PC-3 (cell line): Measurements from ENCODE around the gene KDM2B. TPM values are rescaled to one million over a fixed set of nuclear protein-coding genes. Genes with fewer than 3 reads are reported as not detected.

Experiments
- ATAC-seq: fragments of 200-7000 bp; cut with Tn5 transposase; 2 replicates; pipeline ENCODE4 v1.9.1; 2020; ENCODE audit warnings: mild to moderate bottlenecking, moderate library complexity
- BruUV-seq: library from RNA; stranded (reverse); fragments of 400-500 nt; replicated peaks from 2 replicates; lab custom pipeline; 2021; lab: Mats Ljungman, UMichigan
- CTCF ChIA-PET: fragments of 300-600 bp; sonication (Branson Sonifier 250); formaldehyde crosslinking; loops from one replicate; lab custom pipeline; 2022; ENCODE audit warnings: antibody characterized with exemption; lab: Charles Lee
- POLR2A ChIA-PET: fragments of 300-600 bp; sonication (Branson Sonifier 250); formaldehyde crosslinking; loops from one replicate; lab custom pipeline; 2022; ENCODE audit warnings: antibody characterized with exemption; ENCODE audit not compliant: unreplicated experiment; lab: Charles Lee
- DNase-seq: peaks from one replicate; pipeline ENCODE4 v3.0.0-alpha.2; 2015
- H2AFZ ChIP-seq: fragments of 300-600 bp; sonication (generic); 2 replicates; pipeline ENCODE4 v1.6.0; 2016; ENCODE audit warnings: antibody characterized with exemption, low read length
- H3F3A ChIP-seq: fragments of 300-600 bp; sonication (generic); one replicate; pipeline ENCODE4 v1.6.0; 2017; ENCODE audit warnings: antibody characterized with exemption, low read length, control low read depth, mild to moderate bottlenecking; ENCODE audit not compliant: unreplicated experiment
- H3K27ac ChIP-seq: fragments of 300-600 bp; sonication (generic); 2 replicates; pipeline ENCODE4 v1.5.1; 2016; ENCODE audit warnings: mild to moderate bottlenecking, low read length
- H3K27me3 ChIP-seq: fragments of 300-600 bp; sonication (generic); 2 replicates; pipeline ENCODE4 v1.6.1; 2016; ENCODE audit warnings: low read length, mixed read lengths
- H3K36me3 ChIP-seq: fragments of 300-600 bp; sonication (generic); 2 replicates; pipeline ENCODE4 v1.6.1; 2016; ENCODE audit warnings: low read depth, mixed run types, low read length, mixed read lengths
- H3K4me1 ChIP-seq: fragments of 300-600 bp; sonication (generic); 2 replicates; pipeline ENCODE4 v1.5.1; 2016; ENCODE audit warnings: low read length; ENCODE audit not compliant: insufficient read depth
- H3K4me2 ChIP-seq: fragments of 300-600 bp; sonication (generic); 2 replicates; pipeline ENCODE4 v1.6.0; 2016; ENCODE audit warnings: low read length
- H3K4me3 ChIP-seq: fragments of 300-600 bp; sonication (generic); 2 replicates; pipeline ENCODE4 v1.5.1; 2016; ENCODE audit warnings: mild to moderate bottlenecking, low read length, mixed read lengths
- H3K79me2 ChIP-seq: fragments of 300-600 bp; sonication (generic); 2 replicates; pipeline ENCODE4 v1.6.1; 2017; ENCODE audit warnings: low read length, mixed read lengths
- H3K9ac ChIP-seq: fragments of 300-600 bp; sonication (generic); 2 replicates; pipeline ENCODE4 v1.6.0; 2016; ENCODE audit warnings: mild to moderate bottlenecking, low read length
- H3K9me2 ChIP-seq: fragments of 300-600 bp; sonication (generic); replicated peaks from 2 replicates; pipeline ENCODE4 v1.6.1; 2016; ENCODE audit warnings: mixed run types, low read length, mixed read lengths
- H3K9me3 ChIP-seq: fragments of 300-600 bp; sonication (generic); 2 replicates; pipeline ENCODE4 v1.6.1; 2016; ENCODE audit warnings: low read length, mixed read lengths
- H4K20me1 ChIP-seq: fragments of 300-600 bp; sonication (generic); 2 replicates; pipeline ENCODE4 v1.6.1; 2016; ENCODE audit warnings: low read length, mixed read lengths
- CTCF ChIP-seq: fragments of 300-600 bp; sonication (generic); conservative IDR thresholded peaks from 2 replicates; pipeline ENCODE4 v1.5.1; 2017; ENCODE audit warnings: antibody characterized with exemption, low read depth, mild to moderate bottlenecking, low read length
- EZH2 ChIP-seq: fragments of 300-600 bp; sonication (generic); IDR thresholded peaks from one replicate; pipeline ENCODE4 v1.6.1; 2017; ENCODE audit warnings: antibody characterized with exemption, mild to moderate bottlenecking, low read length; ENCODE audit not compliant: unreplicated experiment
- EZH2phosphoT487 ChIP-seq: fragments of 300-600 bp; sonication (generic); IDR thresholded peaks from 2 replicates; pipeline ENCODE4 v1.6.1; 2018; ENCODE audit warnings: mild to moderate bottlenecking, antibody characterized with exemption, low read length, borderline replicate concordance
- intact Hi-C: fragments of 100-400 bp; cut with micrococcal nuclease; formaldehyde crosslinking; loops from 2 replicates; pipeline ENCODE4 v1.9.0; 2023
- total RNA-seq: library from RNA; depleted of rRNA; stranded (reverse); fragments of >200 nt; gene quantifications from 2 replicates; pipeline ENCODE4 v1.2.3, GENCODE V29; 2014

The KDM2B gene
- total RNA-seq, 1 experiment from 2014 or later = 52.5 TPM

DNA sequence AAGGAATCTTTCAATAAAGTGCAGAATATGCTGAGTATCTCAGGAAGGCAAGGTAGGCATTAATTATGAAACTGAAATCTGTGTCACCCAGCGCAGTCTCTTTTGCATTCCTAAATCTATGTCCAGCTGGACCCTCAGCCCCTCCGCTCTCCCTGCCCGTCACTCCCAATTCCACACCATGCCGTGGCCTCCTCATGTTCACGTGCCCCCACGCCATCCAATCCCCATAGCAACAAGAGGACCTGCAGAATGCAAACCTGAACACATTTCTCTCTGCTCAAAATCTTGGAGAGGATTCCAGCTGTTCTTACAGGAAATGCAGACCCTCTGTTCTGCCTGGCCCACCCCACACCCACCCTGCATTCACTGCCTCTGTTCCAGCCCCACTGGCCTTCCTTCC is 35.3 kb downstream of the KDM2B start:
- no peaks in the 10 kb centered on the region for H3K9me3 ChIP-seq
- H3K27me3 ChIP-seq = no peaks in the 10 kb centered on the region
- H3K4me1 ChIP-seq = no peaks in the 10 kb centered on the region
- CTCF ChIA-PET = no interaction called here
- no peak overlapping the region for H2AFZ ChIP-seq
- H4K20me1 ChIP-seq = no peaks in the 10 kb centered on the region
- H3K27ac ChIP-seq = no peak overlapping the region
- intact Hi-C loops = no loop called here
- no peak overlapping the region for H3K9ac ChIP-seq
- ATAC-seq (no peak), DNase-seq (no peak)
- H3K36me3 ChIP-seq = 0 out of 2 replicates have a peak, but pooled peaks cover 4% of the 10 kb centered on the region
- no peaks in the 10 kb centered on the region for H3K9me2 ChIP-seq
- POLR2A ChIA-PET = no interaction called here
- no peaks in the 10 kb centered on the region for H3K79me2 ChIP-seq
- no TSS peak for BruUV-seq
- no peaks in the 10 kb centered on the region for H3F3A ChIP-seq
- H3K4me2 ChIP-seq = no peak overlapping the region
- H3K4me3 ChIP-seq = no peak overlapping the region
- TF ChIP-seq EZH2 = no peak
- TF ChIP-seq CTCF = no peak
- TF ChIP-seq EZH2phosphoT487 = no peak

DNA sequence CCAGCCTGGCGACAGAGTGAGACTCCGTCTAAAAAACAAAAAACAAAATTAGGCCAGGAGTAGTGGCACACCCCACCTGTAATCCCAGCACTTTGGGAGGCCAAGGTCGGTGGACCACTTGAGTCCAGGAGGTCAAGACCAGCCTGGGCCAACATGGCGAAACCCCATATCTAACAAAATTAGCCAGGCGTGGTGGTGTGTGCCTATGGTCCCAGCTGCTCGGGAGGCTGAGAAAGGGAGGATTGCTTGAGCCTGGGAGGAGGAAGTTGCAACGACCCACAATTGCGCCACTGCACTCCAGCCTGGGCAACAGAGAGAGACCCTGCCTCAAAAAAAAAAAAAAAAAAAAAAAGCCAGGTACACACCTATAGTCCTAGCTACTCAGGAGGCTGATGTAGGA is 37.0 kb downstream of the KDM2B start:
- H2AFZ ChIP-seq = no peak overlapping the region
- TF ChIP-seq CTCF (no peak), EZH2 (no peak), EZH2phosphoT487 (no peak)
- H3K9me2 ChIP-seq = no peaks in the 10 kb centered on the region
- H3K27me3 ChIP-seq = no peaks in the 10 kb centered on the region
- H3K9ac ChIP-seq = no peak overlapping the region
- H3K4me2 ChIP-seq = no peak overlapping the region
- H3K9me3 ChIP-seq = no peaks in the 10 kb centered on the region
- ChIA-PET POLR2A (no interaction called here), CTCF (no interaction called here)
- no peaks in the 10 kb centered on the region for H4K20me1 ChIP-seq
- no peaks in the 10 kb centered on the region for H3F3A ChIP-seq
- ATAC-seq (no peak), DNase-seq (no peak)
- H3K79me2 ChIP-seq = no peaks in the 10 kb centered on the region
- peaks cover 2% of the 10 kb centered on the region; the same call in 1 of the 2 replicates for H3K4me1 ChIP-seq
- no peak overlapping the region for H3K27ac ChIP-seq
- no peaks in the 10 kb centered on the region for H3K36me3 ChIP-seq
- intact Hi-C loops = no loop called here
- H3K4me3 ChIP-seq = no peak overlapping the region
- no TSS peak for BruUV-seq

DNA sequence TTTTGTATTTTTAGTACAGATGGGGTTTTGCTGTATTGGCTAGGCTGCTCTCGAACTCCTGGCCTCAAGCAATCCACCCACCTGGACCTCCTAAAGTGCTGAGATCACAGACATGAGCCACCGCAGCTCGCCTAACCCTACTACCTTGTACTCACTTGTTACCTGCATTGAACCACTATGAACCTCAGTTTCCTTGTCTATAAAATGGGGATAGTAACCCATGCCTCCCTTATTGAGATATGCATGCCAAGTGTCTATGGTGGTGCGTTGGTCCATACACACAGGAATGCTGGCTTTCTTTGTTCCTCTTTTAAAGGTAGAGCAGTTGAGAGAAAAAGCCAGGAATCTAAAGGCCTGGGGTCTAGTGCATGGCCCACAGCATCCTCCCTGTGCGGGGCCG is 40.9 kb downstream of the KDM2B start:
- intact Hi-C loops = loop anchor here (5.0 kb wide), 1 partner anchor 87 kb away; the partner anchor contains the start of gene ORAI1
- peaks cover 18% of the 10 kb centered on the region; the same call in 1 of the 2 replicates for H3K4me1 ChIP-seq
- CTCF ChIA-PET = no interaction called here

More for the DNA sequence above, 40.9 kb downstream of the KDM2B start:
- Histone ChIP-seq H3K4me3 (no peak overlapping the region), H3K79me2 (no peaks in the 10 kb centered on the region), H3K27ac (no peak overlapping the region), H3K27me3 (no peaks in the 10 kb centered on the region), H3K4me2 (no peak overlapping the region), H3F3A (no peaks in the 10 kb centered on the region), H3K9me3 (no peaks in the 10 kb centered on the region), H3K9me2 (no peaks in the 10 kb centered on the region), H3K9ac (no peak overlapping the region), H2AFZ (no peak overlapping the region), H3K36me3 (no peaks in the 10 kb centered on the region; the same call in 1 of the 2 replicates), H4K20me1 (no peaks in the 10 kb centered on the region)
- ATAC-seq = no peak
- no peak for DNase-seq
- POLR2A ChIA-PET = no interaction called here
- TF ChIP-seq EZH2 (no peak), EZH2phosphoT487 (no peak), CTCF (no peak)
- BruUV-seq = no TSS peak
